COLO829 (cell line): Measurements from ENCODE around the gene CAPN13.

ENCODE experiments used
- DNase-seq: peaks from one replicate; pipeline ENCODE4 v3.0.0; 2012; ENCODE audit warnings: low spot score

Gene CAPN13

GRCh38 chr2:30730736-30731647, 76.3 kb downstream of the CAPN13 start:
- DNase-seq, result no peak

DNA sequence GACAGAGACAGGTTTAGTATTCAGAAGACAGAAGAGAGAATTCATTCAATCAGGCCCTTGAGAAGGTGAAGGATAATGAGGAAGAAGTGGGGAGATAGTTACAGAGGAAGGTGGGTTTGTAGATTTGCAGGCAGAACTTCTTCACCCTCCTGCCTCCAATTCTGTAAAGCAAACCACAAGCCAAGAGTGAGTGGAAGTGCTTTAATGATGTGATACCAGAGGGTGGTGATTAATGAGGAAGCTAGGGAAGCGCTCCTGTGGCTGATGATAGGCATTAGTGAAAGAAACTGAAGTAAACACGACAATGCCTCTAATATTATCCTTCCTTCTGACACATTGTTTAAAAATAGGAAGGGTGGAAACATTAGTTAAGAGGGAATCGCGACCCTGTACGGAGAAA, 78.2 kb downstream of the CAPN13 start:
- DNase-seq, result no peak

GRCh38 chr2:30722936-30723725, 84.1 kb downstream of the CAPN13 start:
- DNase-seq, result no peak

DNA sequence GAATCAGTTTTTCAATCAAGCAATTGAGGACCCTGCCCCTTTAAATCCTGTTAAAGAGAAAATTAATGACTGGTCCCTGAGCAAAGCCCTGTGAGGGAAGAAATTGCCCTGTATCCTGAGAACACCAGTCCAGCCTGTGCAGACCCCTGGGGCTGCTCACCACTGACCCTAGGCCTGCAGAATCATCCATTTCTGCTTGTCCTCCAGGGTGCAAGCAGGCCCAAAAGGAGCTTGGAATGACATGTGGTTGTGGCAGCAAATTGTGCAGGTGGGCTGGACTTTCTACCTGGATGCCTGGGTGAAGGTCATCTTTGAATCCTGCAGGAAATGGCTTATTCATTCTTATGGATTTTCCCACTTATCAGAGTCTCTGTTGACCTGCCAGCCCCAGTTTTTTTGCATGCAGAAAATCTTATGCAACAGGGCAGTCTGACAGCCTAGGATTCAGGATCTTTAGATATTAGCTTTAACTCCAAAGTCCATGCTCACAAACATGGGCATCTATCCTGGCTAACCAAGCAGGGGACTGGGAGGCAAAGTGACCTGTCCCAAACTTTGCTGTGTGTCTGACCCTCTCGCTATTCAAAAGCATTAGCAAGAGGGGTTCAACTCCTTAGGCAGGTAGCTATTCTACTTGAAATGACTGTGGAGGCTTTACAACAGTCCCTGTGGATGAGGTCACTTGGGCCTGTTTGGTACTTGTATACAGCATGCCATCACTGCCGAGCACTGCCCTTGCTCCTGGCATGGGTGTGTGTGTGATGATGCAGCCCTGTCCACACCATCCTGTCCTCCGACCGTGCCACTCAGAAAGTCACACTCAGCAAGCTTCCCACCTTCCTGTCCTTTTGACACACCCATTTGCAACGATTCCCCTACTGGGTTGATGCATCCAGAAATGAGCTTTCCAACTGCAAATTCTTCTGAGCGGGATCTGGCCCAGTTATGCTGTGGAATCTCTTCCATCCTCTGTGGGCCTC, 85.3 kb downstream of the CAPN13 start:
- DNase-seq, result no peak

DNA sequence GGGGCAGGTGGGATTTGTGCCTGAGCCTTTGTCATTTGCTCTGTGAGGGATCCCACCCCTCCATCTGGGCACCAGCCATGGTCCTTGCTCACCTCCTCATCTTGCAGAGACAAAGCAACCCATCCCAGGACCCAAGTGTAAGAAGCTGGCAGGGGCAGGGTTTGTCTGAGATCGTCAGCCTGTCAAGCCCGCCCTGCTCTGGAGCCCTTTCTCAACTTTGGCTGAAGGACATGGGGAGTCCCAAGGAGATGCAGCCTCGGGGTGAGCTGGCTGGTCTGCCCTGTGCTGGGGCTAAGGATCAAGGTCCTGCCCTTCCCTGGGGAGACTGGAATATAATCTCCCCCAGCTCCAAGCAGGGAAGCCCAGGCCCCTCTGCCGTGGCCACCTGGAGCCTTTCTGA, 86.0 kb downstream of the CAPN13 start:
- no peak for DNase-seq

GRCh38 chr2:30717081-30717650, 90.1 kb downstream of the CAPN13 start:
- DNase-seq, result no peak

DNA sequence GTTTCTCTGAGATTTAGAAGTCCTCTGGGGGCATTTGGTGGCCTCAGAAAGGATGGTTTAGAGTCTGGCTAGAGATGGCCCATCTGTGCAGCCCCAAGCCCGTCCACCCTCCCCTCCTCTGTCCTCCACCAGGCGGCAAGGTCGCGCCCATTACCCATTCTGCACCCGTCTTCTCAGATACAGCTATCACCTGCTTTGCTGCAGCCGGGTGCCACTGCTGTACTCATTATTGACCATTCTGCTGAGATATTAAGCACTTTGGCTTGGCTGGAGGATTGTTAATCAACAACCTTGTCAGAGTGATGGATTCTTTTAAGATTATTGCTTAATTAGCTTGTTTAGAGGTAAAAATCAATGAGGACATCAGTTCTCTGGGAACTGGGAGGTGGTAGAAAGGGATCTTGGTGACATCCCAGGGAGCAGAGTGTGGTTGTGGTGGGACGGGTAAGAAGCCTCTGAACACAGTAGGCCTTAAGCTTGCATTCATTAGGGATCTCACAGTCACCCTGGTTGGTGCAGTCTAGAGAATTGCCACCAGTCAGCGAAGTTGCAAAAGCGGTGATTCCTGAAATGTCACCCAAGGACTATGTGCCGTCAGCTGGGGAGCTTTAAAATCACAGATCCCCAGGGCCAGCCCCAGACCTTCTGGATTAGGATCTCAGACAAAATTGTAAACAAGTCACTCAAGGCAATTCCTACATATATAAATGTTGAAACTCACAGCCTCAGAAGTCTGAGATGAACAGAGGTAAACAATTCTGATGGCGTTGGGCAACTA, 90.9 kb downstream of the CAPN13 start:
- no peak for DNase-seq

DNA sequence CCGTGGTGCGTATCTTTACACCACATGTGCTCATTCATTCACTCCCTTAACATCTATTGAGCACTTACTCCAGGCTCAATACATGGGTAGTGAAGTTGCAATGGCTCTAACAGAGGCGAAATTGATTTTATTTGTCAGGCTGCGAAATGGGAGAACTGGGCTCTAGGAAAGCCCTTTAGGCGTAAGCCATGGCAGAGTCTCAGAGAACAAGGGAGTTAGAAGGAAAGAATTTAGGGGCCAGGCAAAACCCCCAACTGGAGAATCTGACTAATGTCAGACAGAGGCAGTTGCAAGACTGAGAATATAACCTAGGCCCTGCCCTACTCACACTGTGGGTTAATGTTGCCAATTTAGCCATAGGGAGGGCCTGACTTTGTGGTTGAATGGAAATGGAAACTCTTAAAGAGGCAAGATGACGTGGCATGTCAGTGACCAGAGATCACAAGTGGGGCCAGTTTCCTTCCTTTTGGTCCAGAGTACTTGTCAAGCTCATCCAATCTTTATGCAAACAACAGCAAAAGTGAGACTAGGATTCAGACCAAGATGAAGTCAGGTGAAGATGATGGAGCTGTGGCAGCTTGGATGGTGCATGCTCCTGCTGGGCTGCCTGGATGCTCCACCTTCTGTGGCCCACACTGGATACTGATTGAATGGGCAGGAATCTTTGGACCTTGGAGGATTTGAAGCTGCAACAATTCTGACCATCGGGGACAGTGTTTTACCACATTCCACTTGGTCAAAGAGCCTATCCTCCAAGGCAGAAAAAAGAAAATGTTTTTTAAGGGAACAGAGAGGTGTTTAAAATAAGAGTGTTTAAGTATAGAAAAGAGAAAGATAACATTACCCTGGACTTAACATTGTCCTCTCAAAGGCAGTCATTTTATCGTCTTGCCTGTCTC, 92.2 kb downstream of the CAPN13 start:
- no peak for DNase-seq

DNA sequence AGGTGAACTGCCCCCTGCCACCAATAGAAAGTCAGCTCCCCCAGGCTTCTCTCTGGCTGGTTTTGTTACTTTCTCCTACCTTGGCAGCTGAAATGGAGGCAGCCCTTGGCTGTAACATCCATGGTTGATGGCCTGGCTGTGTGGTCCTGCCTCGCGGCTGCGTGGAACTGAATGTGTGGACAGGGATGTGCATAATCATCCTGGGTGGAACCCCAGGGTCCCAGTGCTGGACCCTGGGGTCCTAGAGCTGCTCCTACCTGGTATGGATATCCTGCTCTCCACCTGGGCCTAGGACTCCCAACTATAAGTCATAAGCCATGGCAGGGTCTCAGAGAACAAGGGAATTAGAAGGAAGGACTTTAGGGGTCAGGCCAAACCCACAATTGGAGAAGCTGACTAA, 93.5 kb downstream of the CAPN13 start:
- no peak for DNase-seq

DNA sequence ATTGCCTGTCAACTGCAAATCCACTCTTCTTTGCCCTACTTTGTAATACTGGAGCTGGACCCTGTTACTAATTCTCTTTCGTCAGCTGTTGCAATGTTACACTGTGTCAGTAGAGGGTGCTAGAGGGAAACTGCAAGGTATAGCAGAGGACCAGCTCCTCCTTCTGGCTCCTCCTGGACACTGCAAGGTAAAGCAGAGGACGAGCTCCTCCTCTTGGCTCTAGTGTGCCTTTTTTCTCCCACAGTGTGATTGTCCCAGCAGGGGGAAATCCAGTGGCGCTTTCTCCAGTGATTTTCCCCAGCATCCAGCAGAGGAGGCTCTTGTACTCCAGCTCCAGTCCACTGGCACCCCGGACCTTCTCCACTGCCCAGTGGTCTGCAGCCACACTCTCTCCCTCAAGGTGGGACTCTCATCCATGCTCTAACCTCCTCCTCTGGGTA, 95.6 kb downstream of the CAPN13 start:
- peak; percentile 87 for DNase-seq

- no peak for DNase-seq
Observed at GRCh38 chr2:30710461-30710860, 96.8 kb downstream of the CAPN13 start.

- DNase-seq, result no peak
Observed at GRCh38 chr2:30710016-30710415, 97.2 kb downstream of the CAPN13 start.

DNA sequence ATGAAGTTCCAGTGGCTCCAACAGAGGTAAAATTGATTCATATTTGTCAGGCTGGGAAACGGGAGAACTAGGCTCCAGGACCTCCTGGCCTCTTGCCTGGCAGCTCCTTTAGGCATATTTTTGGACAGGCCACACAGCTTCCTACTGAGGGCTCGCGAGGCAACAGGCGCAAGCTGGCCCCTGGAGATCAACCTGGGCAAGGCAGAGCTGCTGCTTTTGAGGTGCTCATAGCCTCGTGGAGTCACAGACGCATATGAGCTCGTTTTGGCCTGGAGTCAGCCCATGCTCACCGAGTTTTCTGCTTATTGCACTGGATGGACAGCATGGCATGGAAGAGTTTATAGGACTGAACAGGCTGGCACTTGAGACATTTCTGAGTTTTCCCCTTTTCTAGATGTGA, 97.7 kb downstream of the CAPN13 start:
- DNase-seq, result no peak

DNA sequence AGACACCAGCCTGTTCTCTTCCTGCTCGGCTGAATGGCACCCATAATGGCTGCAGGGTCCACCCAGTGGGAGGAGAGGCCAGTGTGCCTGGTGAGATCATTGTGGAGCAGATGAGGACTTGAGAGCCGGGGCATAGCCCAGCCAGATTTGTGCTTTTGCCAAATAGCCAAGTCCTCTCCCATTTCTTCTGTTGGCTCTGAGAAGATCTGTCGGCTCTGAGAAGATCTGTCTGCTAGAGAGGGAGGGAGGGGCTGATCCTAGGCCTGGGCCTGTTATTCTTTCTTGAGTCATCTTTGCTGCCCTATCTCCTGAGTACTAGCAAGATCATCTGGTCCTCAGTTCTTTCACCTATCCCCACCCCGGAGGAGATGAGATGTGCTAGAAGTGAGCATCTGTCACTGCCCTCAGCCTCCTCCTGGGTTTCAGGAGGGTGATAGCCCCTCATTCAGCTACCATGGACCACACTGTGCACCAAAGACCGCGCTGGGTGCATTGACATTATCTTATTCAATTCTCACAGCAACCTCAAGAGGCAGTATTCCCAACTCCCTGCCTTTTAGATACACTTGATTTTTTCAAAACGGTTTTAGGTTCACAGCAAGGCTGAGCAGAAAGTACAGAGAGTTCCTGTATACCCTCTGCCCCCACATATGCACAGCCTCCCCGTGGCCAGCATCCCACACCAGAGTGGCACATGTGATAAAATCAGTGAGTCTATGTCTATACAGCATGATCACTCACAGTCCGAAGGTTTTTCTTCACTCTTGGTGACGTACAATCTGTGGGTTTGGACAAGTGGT, 98.6 kb downstream of the CAPN13 start:
- peak; percentile 18 for DNase-seq

DNA sequence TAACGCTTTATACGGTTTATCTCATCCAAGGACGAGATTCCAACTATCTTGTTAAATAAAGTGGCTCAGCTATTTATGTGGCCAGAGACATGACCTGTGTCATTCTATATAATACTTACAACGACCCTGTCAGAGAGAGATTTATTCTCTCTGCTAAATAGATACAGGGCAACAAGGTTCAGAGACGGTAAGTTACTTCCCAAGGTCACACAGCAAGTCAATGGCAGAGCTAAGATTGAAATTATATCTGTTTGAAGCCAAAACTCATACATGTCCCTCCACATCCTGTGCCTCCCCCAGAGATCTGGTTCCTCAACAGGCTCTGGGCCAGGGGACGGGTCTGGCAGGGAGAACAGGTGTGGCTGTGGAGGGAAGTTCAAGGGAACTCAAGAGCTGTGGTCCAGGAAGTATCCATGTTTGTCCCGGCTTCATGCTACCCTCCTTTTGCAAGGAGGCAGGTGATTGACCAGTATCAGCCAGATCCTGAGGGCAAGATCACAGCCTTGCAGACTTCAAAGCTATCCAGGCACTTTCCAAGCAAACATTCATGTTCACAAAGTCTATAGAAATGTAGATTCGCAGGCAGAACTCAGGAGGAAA, 99.8 kb downstream of the CAPN13 start:
- no peak for DNase-seq

DNA sequence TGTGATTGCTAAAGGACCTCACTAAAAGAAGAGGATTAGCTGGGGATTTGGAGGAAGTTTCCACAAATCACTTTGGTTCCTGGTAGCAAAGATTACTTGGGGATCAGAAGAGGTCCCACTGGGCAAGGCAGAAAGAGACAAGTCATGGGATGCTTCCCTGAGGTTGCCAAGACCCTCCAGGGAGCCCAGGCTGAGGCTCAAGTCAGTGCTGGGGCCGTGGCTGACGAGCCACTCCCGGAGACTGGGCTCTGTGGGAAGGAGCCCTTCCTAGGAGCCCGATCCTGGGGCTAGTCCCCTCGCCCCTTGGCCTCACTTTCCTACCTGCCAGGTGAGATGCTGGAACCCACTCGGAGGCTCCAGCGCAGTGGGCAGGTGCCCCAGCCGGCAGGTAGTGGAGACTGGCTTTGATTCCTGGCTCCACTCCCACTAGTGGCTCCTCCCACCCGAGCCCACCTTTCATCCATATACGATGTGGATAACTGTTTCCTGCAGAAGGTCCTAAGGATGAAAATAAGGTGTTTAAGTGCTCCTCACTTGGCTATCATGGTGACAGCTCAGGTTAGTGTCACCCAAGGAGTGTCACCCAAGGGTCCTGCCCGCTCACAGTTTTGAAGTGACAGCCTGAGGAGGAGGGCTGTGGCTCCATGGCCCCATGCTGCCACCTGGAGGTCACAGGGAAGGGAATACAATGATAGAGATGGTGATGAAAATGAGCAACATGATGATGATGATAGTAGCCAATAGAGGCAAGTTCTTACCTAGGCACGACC, 100.5 kb downstream of the CAPN13 start:
- peak; percentile 29 for DNase-seq

GRCh38 chr2:30705711-30706533, 101.3 kb downstream of the CAPN13 start:
- DNase-seq, result no peak
